HG03196 (cell line): ENCODE data around the gene CNMD.

ENCODE experiments used
- ATAC-seq: cut with Tn5 transposase; IDR thresholded peaks from one replicate; pipeline ENCODE4 v1.9.1; 2021; ENCODE audit not compliant: unreplicated experiment

Gene CNMD

DNA sequence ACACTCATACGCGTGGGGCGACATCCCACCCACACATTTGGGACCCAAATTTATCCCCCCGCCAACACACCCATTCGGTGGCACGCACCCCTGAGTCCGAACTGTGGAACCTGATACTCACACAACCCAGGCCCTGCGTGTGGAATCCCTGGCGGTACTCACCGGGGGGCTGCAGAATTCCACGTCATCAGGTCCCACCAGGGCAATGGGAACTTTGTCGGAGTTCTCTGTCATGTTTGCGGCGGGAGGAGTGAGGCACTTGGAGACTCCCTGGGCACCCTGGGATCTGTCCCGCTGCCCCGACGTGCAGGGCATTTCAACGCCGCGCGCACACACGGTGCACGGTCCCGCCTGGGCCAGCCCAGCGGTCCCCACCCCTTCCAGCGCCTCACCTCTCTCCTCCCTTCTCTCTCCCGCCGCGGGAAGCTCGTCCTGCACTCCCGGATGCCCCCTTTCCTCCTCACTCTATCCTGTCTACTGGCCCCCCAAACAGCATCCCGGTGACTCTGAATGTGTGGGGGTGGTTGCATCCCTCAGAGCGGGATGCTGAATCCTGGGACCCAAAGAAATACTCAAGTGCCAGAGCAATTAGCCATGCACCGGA lies at the start of gene CNMD:
CNMD (minus strand) TSS at position 353 of the 604 bp plus-strand sequence; CDS start at position 234, 119 bp downstream.
- ATAC-seq: no peak

DNA sequence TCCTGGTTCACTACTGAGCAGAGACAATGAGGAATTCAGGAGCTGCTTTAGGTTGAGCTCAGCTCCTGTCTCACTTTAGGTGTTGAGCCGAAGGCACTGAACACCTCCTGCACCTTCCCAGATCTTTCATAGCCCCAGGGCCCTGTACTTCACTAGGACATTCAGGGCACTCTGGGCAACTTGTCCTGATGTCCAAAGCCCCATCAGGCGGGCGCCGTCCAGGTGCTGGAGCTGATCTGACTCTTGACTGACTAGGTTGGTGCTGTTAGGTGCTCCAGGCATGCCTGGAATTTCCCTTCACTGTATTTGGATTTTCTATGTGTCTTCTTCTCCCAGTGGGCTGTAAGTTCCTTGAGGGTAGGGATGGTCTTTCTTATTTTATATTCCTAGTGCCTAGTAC lies 48.4 kb upstream of the CNMD start:
- no peak for ATAC-seq

DNA sequence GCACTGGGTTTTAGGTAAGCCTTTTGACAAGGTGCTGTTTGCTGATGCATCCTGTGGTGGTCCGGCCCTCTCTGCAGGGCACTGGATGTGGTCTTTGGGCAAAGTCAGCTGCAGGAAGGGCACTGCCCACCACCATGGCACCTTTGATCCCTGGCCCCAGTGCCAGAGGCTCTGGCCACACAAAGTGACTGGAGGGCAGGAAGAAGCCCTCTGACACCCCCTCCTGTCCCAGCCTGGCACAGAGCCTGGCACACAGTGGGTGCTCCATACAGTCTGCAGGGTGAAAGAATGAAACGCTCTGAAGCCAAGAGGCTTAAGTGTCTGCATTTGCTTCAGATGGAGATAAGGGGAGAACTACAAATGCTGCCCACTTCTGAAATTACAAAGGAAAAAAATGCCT lies 47.6 kb upstream of the CNMD start:
- ATAC-seq: no peak

DNA sequence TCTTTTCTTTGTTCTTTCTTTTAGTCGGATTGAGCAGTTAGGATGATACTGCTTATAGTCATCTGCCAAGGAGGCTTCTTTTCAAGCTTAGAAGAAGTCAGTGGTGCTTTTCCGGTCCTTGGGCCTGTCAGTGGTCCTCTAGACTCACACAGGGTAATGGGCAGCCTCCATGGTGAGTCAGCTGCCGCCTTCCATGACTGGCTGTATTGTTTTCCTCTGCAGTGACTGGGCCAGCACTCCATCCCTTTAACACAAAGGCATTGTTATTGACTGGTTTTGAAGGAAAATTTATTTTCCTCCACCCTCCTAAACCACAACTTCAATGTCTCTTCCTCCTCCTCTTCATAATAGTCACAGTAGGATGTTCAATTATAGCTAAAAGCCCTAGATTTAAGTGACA lies 47.1 kb upstream of the CNMD start:
- no peak for ATAC-seq

DNA sequence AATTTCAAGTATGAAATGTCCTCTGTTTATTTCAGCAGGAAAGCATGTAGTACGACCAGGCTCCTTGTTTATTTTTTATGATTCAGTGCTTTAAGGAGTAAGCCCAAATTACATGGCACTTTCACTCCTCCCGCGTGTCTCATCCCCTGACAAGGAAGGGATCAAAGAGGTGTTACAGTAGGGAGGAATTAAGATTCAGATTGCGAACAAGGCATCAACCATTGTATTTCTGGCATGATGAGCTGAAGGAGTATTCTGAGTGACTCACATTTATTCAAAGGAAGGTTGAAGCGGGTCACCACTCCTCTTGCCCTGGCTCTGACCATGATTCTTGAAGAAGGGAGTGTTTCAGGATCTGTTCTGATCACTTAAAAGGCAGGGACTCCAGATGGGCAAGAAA lies 46.1 kb upstream of the CNMD start:
- no peak for ATAC-seq

DNA sequence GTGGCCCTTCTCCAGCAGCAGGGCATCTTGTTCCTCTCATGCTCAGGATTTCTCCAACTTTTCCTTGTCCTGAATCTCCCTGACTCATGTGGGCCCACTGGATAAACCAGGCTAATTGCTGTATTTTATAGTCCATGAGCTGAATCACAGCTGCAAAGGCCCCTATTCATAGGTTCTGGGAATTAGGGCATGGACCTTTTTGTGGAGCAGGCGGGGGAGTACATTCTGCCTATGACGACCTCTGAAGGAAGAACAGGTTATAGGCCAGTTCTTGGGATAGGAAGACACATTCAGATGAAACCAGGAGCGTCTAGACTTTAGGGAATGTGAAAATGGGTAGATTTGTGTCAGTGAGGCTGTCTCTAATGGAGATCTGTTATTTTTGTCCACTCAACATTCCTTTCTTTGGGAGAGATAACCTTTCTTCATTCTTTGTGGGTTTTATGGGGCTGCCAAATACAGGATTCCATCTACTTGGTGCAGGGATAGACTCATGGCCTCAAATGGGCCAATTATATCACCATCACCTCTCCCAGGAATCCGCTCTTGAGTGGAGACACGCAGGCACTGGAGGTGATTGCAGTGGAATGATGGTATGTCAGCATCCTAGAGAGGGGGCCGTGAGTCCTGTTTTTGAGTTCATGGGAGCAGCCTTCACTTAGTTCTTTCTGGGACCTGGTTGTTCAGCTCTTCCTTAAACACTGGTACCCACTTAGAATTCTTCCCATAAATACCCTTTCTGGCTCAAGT lies 45.1 kb upstream of the CNMD start:
- no peak for ATAC-seq

DNA sequence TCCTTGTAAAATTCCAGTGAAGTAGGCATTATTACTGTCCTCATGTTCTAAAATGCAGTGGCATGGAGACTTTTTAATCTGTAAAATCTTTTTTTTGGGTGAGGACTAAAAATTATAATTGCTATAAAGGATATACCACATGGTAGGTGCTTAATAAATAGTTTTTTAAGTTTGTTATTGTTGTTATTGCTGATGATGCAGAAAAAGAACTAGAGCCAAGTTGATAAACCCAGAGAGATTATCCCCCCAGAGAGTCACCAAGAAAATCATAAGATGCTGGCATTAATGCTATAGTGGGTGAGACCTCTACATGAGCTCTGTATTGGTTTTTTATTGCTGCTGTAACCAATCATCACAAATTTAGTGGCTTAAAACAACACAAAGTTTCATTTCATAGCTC lies 44.3 kb upstream of the CNMD start:
- no peak for ATAC-seq

DNA sequence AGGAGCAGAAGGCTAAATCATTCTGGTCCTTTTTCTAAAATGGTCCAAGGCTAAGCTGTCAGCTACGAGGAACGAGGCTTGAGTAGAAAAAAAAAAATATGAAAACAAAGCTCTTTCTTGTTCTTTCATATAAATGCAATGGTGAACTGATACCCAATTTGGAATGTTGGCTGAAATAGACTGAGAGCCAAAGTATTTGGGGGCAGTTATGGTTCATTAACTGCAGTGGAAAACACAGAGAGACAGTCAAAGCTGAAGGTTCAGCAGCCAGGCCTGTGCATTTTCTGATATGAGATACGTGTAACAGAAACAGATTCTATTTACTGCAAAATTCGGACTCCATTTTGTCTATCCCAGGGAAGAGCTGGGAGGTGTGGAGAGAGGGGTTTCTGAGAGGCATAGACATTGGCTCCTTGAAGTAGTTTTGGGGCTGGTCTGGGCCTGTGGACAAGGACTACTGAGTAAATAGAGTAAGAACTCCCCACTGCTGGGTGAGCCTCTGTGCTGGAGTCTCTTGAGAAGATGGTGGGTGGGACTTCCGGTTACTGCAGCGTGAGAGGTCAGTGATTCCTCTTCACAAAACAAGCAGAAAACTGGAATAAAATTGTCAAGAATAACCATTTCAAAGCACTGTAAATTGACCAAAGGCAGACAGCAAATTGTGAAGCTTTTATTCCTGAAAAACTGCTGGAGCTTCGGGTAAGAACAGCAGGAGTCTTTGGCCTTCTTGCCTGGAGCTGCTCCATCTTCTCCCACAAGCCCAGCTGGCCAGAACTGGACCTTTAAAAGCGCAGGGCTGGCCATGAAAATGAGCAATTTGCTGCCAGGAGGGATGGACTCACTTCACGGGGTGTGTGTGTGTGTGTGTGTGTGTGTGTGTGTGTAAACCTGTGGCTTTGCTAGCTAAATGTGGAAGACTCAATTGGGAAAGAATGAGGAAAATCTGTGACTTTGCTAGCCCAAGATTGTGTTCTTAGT lies 43.1 kb upstream of the CNMD start:
- ATAC-seq: no peak

DNA sequence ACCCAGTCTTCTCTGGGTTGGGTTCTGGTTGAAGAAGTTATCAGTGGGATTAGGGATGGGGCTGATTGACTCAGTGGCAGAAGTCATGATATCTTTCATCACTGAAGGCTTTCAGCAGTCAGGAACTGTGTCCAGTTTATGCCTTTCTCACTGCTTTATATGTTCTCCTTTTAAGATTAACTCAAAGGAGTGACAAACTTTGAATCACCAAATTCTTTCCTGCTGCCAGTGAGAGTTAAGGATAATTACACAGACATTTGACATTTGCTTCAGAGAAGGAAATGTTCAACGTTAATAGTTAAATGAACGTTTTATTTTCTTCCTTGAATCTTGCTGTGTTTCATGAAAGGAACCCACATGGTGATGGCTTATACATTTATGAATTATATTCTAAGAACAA lies 41.0 kb upstream of the CNMD start:
- ATAC-seq: no peak

DNA sequence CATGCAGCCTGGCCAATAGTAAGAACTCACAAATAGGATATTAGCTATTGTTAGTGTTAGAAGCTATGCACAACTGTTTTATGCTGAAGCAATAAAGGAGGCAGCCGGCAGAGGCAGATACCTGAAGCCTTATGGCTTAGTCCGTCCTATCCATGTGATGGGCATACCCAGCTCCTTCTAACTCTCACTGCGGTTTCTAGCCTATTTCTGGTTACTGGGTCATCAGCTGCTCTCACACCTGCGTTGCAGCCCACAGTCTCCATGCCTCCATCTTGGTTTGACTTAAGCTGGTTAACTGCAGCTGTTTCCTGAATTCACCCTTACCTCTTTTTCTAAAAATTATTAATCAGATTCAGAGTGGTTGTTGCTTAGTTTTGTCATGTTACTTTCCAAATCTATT lies 40.5 kb upstream of the CNMD start:
- ATAC-seq: no peak

DNA sequence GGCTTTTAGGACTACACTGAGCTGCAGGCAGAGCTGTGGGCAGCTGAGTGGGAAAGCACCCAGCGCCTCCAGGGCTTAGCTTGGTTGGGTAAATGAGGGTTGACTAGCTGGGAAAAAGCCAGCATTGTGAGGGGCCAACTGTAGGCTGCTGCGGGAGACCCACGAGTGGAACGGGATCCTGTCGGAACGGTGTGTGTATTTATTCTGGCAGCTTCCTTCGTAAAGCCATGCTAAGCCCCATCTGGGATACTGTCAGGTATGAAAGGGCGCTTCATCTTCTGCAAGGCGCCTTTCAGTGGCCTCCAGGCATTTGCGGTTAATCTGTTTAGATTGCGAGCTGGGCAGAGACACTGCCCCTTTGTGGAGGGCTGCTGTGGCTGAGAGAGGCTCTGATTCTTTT lies 39.5 kb upstream of the CNMD start:
- no peak for ATAC-seq

DNA sequence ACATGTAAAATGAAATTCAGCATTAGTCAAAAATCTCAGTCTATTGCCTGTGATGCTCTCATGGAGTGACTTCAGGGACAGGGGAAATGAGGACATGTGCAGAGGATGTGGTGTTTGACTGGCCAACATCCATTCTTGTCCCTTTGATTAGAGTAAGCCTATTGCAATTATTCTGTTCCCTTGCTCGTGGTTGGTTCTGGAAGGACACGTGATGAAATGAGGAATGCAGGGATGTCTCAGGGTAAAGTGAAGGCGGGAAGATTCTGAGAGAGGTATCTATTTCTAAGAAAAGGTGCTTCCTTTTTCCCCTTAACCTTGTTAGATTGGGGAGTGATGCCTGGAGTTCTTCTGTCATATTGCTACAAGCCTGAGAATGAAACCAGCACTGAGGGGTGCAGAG lies 37.1 kb upstream of the CNMD start:
- no peak for ATAC-seq

DNA sequence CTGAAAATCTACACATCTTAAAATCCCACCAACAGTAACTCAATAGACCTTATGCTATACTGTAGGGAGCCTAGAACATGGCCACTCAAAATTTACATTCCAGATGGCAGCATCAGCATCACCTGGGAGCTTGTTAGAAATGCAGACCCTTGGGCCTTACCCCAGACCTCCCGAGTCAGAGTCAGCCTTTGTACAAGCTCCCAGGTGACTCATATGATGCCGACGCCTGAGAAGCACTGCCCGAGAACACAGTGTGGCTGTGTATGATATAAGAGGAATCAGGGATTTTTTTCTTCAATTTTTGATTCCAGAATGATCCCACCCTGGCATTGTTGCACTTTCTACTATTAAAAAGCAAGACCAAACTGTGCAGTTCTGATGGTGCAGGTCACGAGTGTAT lies 35.9 kb upstream of the CNMD start:
- ATAC-seq: no peak

DNA sequence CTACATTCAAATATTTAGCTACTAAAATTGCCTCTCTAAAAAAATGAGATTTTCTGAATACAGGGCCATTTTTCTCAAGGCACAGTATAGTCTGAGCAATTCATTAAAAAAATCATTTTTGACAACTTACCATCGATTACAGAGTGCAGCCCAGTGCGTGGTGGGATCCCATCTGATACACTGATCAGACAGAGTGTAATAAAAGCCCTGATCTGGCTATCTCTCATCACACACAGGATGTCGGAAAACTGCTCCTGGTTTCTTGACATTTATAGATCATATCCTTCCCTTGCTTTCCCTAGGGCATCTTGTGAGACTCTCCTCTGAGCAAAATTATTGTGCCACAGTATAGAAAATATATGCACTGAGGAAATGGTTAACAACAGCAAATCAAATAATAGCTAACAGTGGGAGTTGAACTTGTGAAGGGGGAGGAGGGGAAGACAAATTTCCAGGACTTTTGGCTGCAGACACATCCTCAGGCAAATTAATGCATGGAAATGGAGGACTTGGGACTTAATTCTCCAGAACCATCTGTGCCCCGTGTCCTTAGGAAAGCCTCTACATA lies 28.4 kb upstream of the CNMD start:
- no peak for ATAC-seq

DNA sequence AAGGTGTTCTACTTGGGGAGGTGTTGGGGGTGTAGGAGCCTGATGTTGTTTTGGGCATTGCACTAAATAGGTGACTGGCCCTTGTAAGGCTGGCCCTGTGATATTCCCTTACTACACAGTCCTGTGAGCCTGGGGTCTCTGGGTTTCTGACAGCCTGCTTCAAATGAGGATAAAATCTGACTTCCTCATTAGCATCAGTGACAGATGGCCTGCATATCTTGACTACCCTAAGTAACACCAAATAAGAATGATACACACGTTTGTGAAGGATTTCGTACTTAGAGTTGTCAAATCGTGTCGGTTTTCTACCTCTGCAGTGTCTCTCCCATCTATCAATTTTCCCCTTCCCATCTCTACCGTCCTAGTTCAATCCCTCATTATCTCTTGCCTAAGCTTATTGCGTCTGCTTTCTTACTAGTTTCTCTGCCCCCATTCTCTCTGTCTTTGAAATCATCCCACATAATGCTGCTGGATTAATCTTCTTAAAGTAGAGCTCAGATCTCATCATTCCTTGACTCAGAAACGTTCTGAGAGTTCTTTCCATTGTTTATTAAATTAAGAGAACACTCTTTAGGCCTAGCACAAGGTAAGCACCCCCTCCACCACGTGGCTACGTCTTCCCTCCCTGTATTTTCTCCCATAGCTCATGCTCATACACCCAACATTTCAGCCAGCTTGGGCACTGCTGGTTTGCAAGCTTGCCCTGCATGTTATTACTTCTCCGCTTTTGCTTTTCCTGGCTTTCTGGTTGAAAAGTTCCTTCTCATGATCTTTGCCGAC lies 26.2 kb upstream of the CNMD start:
- no peak for ATAC-seq

DNA sequence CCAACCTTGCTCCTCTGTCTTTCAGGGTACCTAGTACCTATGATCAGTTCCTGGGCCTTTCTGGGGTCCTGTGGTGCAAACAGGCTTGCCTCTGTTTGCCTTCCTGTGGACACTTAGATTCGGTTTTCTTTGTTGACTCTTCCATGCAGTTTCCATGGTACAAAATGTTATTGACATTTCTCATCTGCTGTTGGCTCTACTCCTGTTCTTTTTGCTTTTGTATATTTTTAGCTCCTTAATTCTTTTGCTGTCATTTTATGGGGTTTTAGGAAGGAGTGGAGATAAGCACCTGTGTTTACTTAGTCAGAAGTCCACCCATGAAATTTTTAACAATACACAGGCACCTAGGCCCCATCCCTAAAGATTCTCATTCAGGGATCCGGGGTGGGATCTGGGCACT lies 20.5 kb upstream of the CNMD start:
- no peak for ATAC-seq

DNA sequence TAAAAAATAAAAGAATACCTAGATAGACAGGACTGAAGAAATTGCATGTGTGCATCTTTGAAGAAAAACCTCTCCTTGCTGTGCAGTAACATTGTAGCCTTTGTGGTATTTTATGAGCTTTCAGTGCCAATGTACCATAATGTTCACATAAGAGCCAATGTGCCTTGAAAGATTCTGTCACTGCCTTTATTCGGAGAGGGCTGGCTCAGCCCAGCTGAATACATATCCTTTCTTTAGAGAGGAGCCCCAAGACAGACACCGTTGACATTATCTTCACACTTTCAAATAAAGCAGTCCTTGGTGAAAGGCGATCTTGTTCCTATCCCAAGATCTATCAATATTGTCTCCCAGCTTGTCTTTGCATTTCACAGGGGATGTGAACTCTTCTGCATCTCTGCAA lies 18.5 kb upstream of the CNMD start:
- ATAC-seq: no peak

DNA sequence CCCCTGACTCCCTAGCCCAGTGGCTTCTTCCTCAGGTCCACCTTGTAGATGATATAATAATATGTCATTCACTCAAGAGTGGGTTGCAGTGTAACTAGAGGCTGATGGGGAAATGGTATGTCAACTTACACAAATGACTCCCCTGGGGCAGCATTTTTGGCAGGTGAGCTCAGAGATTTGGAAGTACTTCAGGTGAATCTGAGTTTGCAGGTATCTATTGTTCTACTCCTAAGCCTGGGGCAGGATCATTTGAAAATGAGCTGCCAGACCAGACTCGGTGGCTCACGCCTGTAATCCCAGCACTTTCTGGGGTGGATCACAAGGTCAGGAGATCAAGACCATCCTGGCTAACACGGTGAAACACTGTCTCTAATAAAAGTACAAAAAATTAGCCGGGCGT lies 11.6 kb upstream of the CNMD start:
- ATAC-seq: no peak

DNA sequence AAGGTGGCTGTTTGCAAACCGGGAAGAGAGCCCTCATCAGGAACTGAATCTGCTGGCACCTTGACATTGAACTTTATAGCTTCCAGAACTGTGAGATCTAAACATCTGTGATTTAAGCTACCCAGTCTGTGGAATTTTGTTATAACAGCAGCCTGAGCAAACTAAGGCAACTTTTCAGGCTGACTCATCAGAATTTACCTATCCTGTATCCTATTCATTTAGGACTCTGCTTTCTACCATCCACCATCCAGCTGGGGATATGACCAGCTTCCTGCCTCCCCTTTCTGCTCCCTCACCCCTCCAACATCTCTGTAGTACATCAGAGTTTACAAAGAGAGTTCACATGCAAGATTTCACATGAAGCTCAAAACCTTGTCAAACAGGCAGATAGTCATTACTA lies 11.1 kb upstream of the CNMD start:
- no peak for ATAC-seq

DNA sequence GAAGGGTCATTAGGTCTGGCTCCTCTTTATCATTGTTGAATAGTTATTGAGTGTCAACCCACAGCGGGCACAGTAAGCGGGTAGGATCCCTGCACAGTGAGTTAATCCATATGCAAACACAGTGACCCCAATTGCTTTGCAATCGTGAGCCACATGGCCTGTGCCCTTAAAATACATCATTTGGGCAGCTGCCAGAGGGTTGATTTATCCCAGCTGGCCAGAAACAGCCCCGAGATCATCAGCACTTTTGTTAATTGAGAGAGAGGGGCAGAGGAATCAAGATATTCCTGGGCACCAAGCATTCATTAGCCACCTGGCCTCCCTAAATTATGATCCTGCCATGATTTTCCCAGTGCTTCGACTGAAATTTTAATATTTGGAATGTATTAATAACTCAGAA lies 9.8 kb upstream of the CNMD start:
- ATAC-seq: no peak

DNA sequence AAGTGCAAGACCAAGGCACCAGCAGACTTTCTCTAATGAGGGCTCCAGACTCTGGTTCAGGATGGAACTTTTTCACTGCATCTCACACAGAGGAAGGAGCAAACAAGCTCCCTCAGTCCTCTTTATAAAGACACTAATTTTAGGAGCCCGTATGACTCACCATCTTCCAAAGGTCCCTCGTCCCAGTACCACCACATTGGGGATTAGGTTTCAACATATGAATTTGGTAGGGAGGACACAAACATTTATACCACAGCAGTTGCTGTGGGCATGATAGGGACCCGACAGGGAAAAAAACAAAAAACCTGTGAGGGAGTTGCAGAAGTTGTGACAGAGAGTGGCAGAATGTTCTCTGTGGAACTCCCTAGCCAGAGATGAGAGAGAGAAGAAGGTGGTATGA lies 6.5 kb upstream of the CNMD start:
- ATAC-seq: no peak
